B cell (primary cell): ENCODE measurements around the gene CCDC18. TPM values are rescaled to one million over a fixed set of nuclear protein-coding genes. Genes with fewer than 3 reads are reported as not detected.
"Not testable (repeated sequence)": the region's sequence is repeated elsewhere in the genome, so short reads cannot be mapped to it uniquely, and the experiment has no call there.

Experiments used
- ATAC-seq: fragments of 200-7000 bp; cut with Tn5 transposase; one replicate; pipeline ENCODE4 v1.10.0; 2021; ENCODE audit warnings: low read depth, mild to moderate bottlenecking, moderate number of reproducible peaks, moderate library complexity
- CTCF ChIA-PET: fragments of 350-600 bp; sonication (Branson Sonifier 250); formaldehyde crosslinking; loops from one replicate; lab custom pipeline; 2021; ENCODE audit warnings: antibody characterized with exemption, inconsistent platforms; lab: Charles Lee
- POLR2A ChIA-PET: fragments of 350-600 bp; sonication (Branson Sonifier 250); formaldehyde crosslinking; loops from one replicate; lab custom pipeline; 2021; ENCODE audit warnings: antibody characterized with exemption; lab: Charles Lee
- DNase-seq: peaks from one replicate; pipeline ENCODE4 v3.0.0; 2013
- H2AFZ ChIP-seq: 2 replicates; pipeline ENCODE4 v1.6.1; 2012; ENCODE audit warnings: mild to moderate bottlenecking, low read depth, low read length; ENCODE audit not compliant: insufficient read depth, poor library complexity, severe bottlenecking
- H3K27ac ChIP-seq, 2 donors: 1 replicate in 1 of 2; 2 replicates in 1 of 2; pipeline ENCODE4 v1.5.1; 2012 to 2013; ENCODE audit warnings: low read length in 2 of 2, mild to moderate bottlenecking in 2 of 2, moderate library complexity in 1 of 2
- H3K27me3 ChIP-seq, 4 experiments: fragments of 200-600 bp in 1 of 4; sonication (generic) in 1 of 4; replicated peaks in 1 of 4; 1 replicate in 2 of 4; 2 replicates in 2 of 4; pipeline versions ENCODE4 v1.6.1 to v1.7.0; 2013 to 2016; ENCODE audit warnings: low read length in 3 of 4, mild to moderate bottlenecking in 2 of 4, mixed read lengths in 1 of 4, moderate library complexity in 1 of 4; ENCODE audit not compliant: insufficient read depth in 4 of 4, control insufficient read depth in 3 of 4; ENCODE audit errors: control extremely low read depth in 1 of 4
- H3K36me3 ChIP-seq, 2 experiments: replicated peaks in 1 of 2; 1 replicate in 1 of 2; 2 replicates in 1 of 2; pipeline versions ENCODE4 v1.6.1 to v1.7.1; 2013; ENCODE audit warnings: low read length in 1 of 2; ENCODE audit not compliant: insufficient read depth in 2 of 2, control insufficient read depth in 1 of 2; ENCODE audit errors: control extremely low read depth in 1 of 2, extremely low read depth in 1 of 2
- H3K4me1 ChIP-seq, 2 donors: fragments of 200-600 bp in 1 of 2; sonication (generic) in 1 of 2; 1 replicate in 1 of 2; 2 replicates in 1 of 2; pipeline versions ENCODE4 v1.5.1 to v1.6.1; 2013 to 2017; ENCODE audit warnings: low read length in 2 of 2; ENCODE audit not compliant: control insufficient read depth in 2 of 2, insufficient read depth in 2 of 2
- H3K4me2 ChIP-seq: replicated peaks from 2 replicates; pipeline ENCODE3; 2012; ENCODE audit warnings: mild to moderate bottlenecking, low read depth, low read length; ENCODE audit not compliant: poor library complexity, severe bottlenecking
- H3K4me3 ChIP-seq, 5 experiments: fragments of 200-600 bp in 1 of 5; sonication (generic) in 1 of 5; 1 replicate in 3 of 5; 2 replicates in 2 of 5; pipeline versions ENCODE4 v1.5.1 to v1.7.0; 2011 to 2016; ENCODE audit warnings: low read length in 4 of 5, mild to moderate bottlenecking in 4 of 5, low read depth in 2 of 5, control low read depth in 1 of 5, moderate library complexity in 1 of 5; ENCODE audit not compliant: insufficient read depth in 1 of 5; ENCODE audit errors: control extremely low read depth in 1 of 5, extremely low read depth in 1 of 5
- H3K79me2 ChIP-seq: fragments of 200-600 bp; sonication (generic); one replicate; pipeline ENCODE4 v1.6.0; 2016; ENCODE audit warnings: low read length; ENCODE audit not compliant: control insufficient read depth, insufficient read depth
- H3K9ac ChIP-seq: fragments of 200-600 bp; sonication (generic); 2 replicates; pipeline ENCODE4 v1.6.1; 2017; ENCODE audit warnings: mild to moderate bottlenecking, low read length, moderate library complexity
- H3K9me3 ChIP-seq, 3 donors: one replicate each; pipeline versions ENCODE4 v1.6.1 to v1.7.1; 2013; ENCODE audit warnings: low read length in 2 of 3; ENCODE audit not compliant: control insufficient read depth in 2 of 3, insufficient read depth in 1 of 3; ENCODE audit errors: control extremely low read depth in 1 of 3
- H4K20me1 ChIP-seq: 2 replicates; pipeline ENCODE4 v1.6.0; 2012; ENCODE audit warnings: mild to moderate bottlenecking, low read length; ENCODE audit not compliant: insufficient read depth, control insufficient read depth, poor library complexity, severe bottlenecking
- H3K27ac Mint-ChIP-seq: one replicate; pipeline ENCODE4 v1.8.0; 2021; ENCODE audit warnings: mixed read lengths
- H3K27me3 Mint-ChIP-seq: one replicate; pipeline ENCODE4 v1.8.0; 2021; ENCODE audit warnings: mixed read lengths
- H3K4me1 Mint-ChIP-seq: one replicate; pipeline ENCODE4 v1.8.0; 2021; ENCODE audit warnings: mixed read lengths
- H3K4me3 Mint-ChIP-seq: one replicate; pipeline ENCODE4 v1.8.0; 2021; ENCODE audit warnings: mixed read lengths
- H3K9me3 Mint-ChIP-seq: one replicate; pipeline ENCODE4 v1.8.0; 2022; ENCODE audit warnings: mixed read lengths; ENCODE audit not compliant: insufficient read depth
- EZH2 ChIP-seq: IDR thresholded peaks from 2 replicates; pipeline ENCODE4 v1.6.1; 2012; ENCODE audit warnings: borderline replicate concordance, low read depth, mild to moderate bottlenecking, moderate library complexity, low read length; ENCODE audit not compliant: insufficient read depth, poor library complexity, severe bottlenecking
- WGBS: methylation state at CpG from one replicate; pipeline ENCODE4 v1.1.5; 2013; ENCODE audit warnings: missing lambda C conversion rate; ENCODE audit not compliant: insufficient coverage; 5-methylcytosine and 5-hydroxymethylcytosine counted together
- intact Hi-C: fragments of 100-400 bp; cut with micrococcal nuclease; formaldehyde crosslinking; loops from one replicate; pipeline ENCODE4 v1.10.0; 2022
- polyA plus RNA-seq: library from polyadenylated mRNA; depleted of rRNA; stranded (reverse); fragments of >200 nt; gene quantifications from 2 replicates; pipeline ENCODE4 v1.2.3, GENCODE V29; 2012
- total RNA-seq, 2 donors: library from RNA; stranded (reverse); fragments of 120-200 nt in 1 of 2; gene quantifications; 1 replicate in 1 of 2; 2 replicates in 1 of 2; pipeline versions ENCODE4 v1.2.3 to v1.2.4, GENCODE V29; 2013 to 2022
- TF ChIP-seq, protein P1 (sequence below): fragments of 200-600 bp; IDR thresholded peaks from one replicate; pipeline ENCODE4 v1.8.0; 2022; ENCODE audit warnings: antibody characterized with exemption, mild to moderate bottlenecking

Gene CCDC18
- total and polyA plus RNA-seq, 2 donors (not counting 1 experiment from before 2014, with no cell fraction given): 7.7 to 16.0 TPM

DNA sequence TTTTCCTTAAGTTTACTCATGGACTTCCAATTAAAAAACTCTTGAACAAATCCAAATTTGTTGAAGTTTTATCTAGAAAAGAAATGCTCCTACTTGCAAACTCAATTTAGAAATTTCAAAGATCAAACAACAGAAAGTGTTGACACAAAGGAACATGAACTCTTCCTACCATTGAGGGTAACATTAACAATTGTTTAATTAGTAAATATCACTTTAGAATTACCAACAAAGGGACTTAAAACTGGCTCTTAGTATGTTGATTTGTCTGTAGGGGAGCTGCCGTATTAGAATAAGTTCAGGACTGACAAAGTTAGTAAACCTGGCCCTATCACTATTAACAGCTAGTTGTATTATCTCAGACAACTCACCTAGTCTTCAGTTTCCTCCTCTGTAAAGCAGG, 57.9 kb downstream of the CCDC18 start:
- no peaks in the 10 kb centered on the region for H3K4me1 ChIP-seq
- Mint-ChIP-seq H3K27me3 (no peaks in the 10 kb centered on the region), H3K9me3 (peaks cover 4% of the 10 kb centered on the region), H3K4me1 (no peaks in the 10 kb centered on the region), H3K27ac (no peak overlapping the region), H3K4me3 (no peak overlapping the region)
- no peak overlapping the region for H3K4me2 ChIP-seq
- H3K4me3 ChIP-seq: no peak overlapping the region
- H3K27ac ChIP-seq: no peak overlapping the region
- ChIA-PET CTCF (no interaction called here), POLR2A (no interaction called here)
- H3K9ac ChIP-seq: no peak overlapping the region
- ATAC-seq (no peak), DNase-seq (no peak)
- peaks cover 2 to 9% (median 9%) of the 10 kb centered on the region in 3 donors for H3K9me3 ChIP-seq
- no peak overlapping the region for H2AFZ ChIP-seq
- no peaks in the 10 kb centered on the region for H4K20me1 ChIP-seq
- H3K79me2 ChIP-seq: no peaks in the 10 kb centered on the region
- no peaks in the 10 kb centered on the region for H3K27me3 ChIP-seq
- H3K36me3 ChIP-seq: peaks cover 14 to 18% of the 10 kb centered on the region in 2 experiments
- intact Hi-C loops: no loop called here
- no CpG with 5 or more reads among the region's 1 CpG for WGBS
- TF ChIP-seq EZH2: no peak
- TF ChIP-seq, protein P1, sequence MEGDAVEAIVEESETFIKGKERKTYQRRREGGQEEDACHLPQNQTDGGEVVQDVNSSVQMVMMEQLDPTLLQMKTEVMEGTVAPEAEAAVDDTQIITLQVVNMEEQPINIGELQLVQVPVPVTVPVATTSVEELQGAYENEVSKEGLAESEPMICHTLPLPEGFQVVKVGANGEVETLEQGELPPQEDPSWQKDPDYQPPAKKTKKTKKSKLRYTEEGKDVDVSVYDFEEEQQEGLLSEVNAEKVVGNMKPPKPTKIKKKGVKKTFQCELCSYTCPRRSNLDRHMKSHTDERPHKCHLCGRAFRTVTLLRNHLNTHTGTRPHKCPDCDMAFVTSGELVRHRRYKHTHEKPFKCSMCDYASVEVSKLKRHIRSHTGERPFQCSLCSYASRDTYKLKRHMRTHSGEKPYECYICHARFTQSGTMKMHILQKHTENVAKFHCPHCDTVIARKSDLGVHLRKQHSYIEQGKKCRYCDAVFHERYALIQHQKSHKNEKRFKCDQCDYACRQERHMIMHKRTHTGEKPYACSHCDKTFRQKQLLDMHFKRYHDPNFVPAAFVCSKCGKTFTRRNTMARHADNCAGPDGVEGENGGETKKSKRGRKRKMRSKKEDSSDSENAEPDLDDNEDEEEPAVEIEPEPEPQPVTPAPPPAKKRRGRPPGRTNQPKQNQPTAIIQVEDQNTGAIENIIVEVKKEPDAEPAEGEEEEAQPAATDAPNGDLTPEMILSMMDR: no peak

DNA sequence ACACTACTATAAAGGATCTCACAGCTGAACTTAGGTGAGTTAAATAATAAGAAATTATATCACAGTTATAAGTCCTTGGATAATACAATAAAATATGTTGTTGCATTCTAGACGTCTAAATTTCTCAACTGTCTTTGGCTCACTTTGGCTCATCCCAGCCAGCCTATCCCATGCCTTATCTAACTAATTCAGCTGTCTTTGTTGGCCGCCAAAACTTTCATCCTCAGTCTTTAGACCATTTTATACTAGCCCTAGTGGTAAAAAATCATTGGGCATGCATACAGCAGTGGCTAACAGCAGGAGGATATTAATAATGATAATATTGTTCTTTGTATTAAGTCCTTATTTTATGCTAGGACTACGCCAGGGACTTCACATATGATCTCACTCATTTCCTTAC, 59.3 kb downstream of the CCDC18 start:
- no peak overlapping the region for H3K27ac ChIP-seq
- H3K36me3 ChIP-seq: peaks cover 14 to 23% of the 10 kb centered on the region in 2 experiments
- H3K4me1 Mint-ChIP-seq: no peaks in the 10 kb centered on the region
- H4K20me1 ChIP-seq: no peaks in the 10 kb centered on the region
- ATAC-seq (no peak), DNase-seq (no peak)
- no peaks in the 10 kb centered on the region for H3K79me2 ChIP-seq
- H2AFZ ChIP-seq: no peak overlapping the region
- H3K9me3 ChIP-seq: peaks cover 2 to 15% (median 10%) of the 10 kb centered on the region in 3 donors
- TF ChIP-seq, protein P1: no peak
- TF ChIP-seq EZH2: no peak
- no peak overlapping the region for H3K4me2 ChIP-seq
- ChIA-PET POLR2A (no interaction called here), CTCF (no interaction called here)
- no peak overlapping the region for H3K9ac ChIP-seq
- H3K4me1 ChIP-seq: no peaks in the 10 kb centered on the region
- H3K4me3 ChIP-seq: no peak overlapping the region
- intact Hi-C loops: no loop called here
- no peaks in the 10 kb centered on the region for H3K27me3 Mint-ChIP-seq
- no CpG with 5 or more reads among the region's 3 CpGs for WGBS
- H3K9me3 Mint-ChIP-seq: peaks cover 10% of the 10 kb centered on the region
- no peak overlapping the region for H3K27ac Mint-ChIP-seq
- no peak overlapping the region for H3K4me3 Mint-ChIP-seq
- no peaks in the 10 kb centered on the region for H3K27me3 ChIP-seq

DNA sequence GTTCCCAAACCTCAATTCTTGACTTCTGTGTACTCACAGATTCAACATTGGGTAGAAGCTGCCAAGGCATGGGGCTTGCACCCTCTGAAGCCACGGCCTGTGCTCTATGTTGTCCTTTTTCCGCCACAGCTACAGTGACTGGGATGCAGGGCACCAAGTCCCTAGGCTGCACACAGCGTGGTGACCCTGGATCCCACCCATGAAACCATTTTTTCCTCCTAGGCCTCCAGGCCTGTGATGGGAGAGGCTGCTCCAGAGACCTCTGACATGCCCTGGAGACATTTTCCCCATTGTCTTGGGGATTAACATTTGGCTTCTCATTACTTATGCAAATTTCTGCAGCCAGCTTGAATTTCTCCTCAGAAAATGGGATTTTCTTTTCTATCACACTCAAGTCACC, 62.7 kb downstream of the CCDC18 start:
- H3K9me3 ChIP-seq: peaks cover 2 to 15% (median 10%) of the 10 kb centered on the region in 3 donors
- H3K4me2 ChIP-seq, H3K4me3 Mint-ChIP-seq, DNase-seq, H3K4me1 ChIP-seq, H3K27me3 ChIP-seq, H3K4me3 ChIP-seq, intact Hi-C loops, CTCF ChIA-PET, H3K79me2 ChIP-seq, H3K4me1 Mint-ChIP-seq, H3K27ac Mint-ChIP-seq, H4K20me1 ChIP-seq, H3K27ac ChIP-seq, ATAC-seq, POLR2A ChIA-PET, H3K27me3 Mint-ChIP-seq, H2AFZ ChIP-seq, H3K9ac ChIP-seq: not testable (repeated sequence)
- peaks cover 10% of the 10 kb centered on the region for H3K9me3 Mint-ChIP-seq
- peaks cover 8 to 19% of the 10 kb centered on the region in 2 experiments for H3K36me3 ChIP-seq
- 97% methylated on average over 3 of the region's 3 CpGs for WGBS
